ENCODE results near the gene TRIM3.
A peak's percentile ranks its signal among the peaks of the same experiment; 100 is the strongest.
"Not testable (repeated sequence)": the region's sequence is repeated elsewhere in the genome, so short reads cannot be mapped to it uniquely, and the experiment has no call there.

The TRIM3 gene

DNA sequence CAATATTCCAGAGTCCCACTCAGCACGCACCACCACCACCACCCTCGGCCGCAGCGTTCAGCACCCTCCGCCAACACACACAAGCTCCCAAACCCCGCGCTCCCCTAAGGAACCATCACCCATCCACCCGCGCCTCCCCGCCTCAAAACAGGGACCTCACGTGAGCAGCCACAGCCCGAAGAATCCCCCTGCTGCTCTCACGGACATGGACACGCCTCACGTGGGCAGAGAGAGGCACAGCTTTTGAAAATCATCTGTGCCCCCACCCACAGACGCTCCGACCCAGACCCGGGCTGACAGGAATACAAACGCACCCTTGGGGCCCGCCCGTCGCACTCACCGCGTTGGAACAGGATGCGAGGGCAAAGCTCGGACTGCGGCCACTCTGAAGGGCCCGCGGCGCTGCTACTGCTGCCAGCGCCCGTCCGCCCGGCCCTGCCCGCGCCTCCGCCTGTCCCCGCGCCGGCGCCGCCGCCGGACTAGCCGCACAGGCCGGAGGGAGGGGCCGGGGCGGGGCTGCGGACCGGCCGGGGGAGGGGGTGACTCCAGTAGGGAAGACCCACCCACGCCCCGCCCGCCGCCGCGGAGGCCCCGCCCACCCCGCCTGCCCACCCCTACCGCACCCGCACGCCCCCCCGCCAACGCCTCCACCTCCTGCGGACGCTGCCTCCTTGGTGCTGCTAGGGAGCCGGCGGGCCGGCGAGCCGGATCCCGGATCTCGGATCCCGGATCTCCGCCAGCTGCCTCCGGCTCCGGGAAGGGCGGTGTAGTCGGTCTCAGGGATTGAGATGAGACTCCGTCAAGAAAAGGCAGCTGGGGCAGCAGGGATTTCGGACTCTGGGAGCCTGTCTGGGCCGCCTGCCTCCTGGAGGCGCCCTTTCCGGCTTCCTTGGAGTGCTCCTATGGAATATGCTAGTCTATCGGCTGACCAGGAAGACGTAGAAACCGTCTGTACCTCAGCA lies at the start of gene TRIM3:
Gene TRIM3, minus strand, starts transcription at position 491 of the 962 bp plus-strand sequence. CDS start 8,246 bp downstream, outside the sequence.
- DNase-seq: peak; percentile 80 to 95

DNA sequence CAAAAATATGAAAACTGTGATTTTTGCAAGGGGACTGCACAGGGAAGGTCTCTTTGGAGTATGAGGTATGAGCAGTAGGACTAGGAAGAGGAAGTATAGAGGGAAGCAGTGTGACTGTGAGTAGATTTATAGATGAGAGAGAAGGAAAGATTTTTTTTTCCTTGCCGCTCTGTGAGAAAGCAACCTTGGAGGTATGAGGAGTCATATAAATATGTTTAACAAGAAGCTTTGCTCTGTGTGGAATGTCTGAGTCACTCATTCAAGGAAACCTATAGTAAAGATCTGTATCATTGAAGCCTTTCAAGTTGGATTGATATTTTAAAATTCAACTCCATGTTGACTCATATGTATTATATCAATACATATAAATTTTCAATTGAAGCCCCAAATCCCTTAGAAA lies 49.5 kb upstream of the TRIM3 start:
- no peak for DNase-seq

GRCh38 chr11:6521946-6522345 lies 48.2 kb upstream of the TRIM3 start:
- DNase-seq: not testable (repeated sequence)

GRCh38 chr11:6520265-6520664 lies 46.5 kb upstream of the TRIM3 start:
- no peak for DNase-seq

DNA sequence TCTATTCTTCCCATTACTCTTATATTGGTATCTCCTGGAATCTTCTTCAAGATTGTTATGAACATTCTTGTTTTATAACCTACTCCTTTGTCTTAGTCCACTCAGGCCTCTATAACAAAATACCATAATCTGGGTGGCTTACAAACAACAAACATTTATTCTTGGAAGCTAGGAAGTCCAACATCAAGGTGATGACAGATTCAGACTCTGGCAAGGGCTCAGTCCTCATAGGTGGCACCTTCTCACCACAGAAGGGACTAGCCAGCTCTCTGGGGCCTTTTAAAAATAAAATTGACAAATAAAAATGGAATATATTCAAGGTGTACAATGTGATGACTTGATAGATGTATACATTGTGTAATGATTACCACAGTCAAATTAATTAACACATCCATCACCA lies 43.1 kb upstream of the TRIM3 start:
- no peak for DNase-seq

DNA sequence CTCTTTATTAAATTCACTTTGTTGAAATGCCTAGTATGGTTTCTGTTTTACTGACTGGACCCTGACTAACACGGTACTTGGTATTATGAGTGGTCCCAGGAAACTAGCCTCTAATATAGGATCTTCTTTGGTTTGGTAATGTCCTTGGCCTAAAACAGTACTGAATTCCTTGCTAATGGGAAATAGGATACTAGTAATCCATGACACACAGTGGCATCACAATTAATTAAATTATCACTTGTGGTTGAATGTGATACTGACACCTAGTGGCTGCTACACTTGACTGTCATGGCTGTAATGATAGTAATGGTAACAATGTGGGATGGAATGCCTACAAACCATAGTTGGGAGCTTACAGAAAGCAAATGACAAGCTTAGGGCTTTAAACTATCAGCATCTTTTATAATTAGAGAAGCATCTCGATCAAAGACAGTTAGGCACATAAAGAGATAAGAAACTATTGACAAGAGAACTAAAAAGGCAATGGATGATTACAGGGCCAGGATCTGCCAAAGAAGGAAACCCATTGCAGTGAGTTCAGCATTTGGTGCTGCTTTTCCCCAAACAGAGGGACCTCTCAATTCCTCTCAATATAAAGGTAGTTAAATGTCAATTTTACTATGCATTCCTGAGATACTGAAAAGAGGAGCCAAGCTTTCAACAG lies 32.0 kb upstream of the TRIM3 start:
- DNase-seq: peak in 1 of 2 experiments; percentile 64

DNA sequence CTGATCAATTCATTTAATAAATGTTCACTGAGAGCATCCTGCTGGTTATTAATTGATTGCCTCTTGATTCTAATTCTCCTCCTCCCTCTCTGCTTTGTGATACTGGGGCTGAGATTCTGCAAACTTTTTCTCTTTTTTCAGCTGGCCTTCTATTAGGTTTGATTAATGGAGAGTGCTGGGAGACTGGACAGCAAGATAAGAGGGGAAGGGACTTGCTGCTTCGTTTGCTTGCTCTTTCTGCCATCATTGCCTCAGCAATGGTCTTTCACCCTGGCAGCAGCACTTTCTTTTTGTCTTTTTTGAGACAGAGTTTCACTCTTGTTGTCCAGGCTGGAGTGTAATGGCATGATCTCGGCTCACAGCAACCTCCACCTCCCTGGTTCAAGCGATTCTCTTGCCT lies 30.4 kb upstream of the TRIM3 start:
- DNase-seq: no peak

DNA sequence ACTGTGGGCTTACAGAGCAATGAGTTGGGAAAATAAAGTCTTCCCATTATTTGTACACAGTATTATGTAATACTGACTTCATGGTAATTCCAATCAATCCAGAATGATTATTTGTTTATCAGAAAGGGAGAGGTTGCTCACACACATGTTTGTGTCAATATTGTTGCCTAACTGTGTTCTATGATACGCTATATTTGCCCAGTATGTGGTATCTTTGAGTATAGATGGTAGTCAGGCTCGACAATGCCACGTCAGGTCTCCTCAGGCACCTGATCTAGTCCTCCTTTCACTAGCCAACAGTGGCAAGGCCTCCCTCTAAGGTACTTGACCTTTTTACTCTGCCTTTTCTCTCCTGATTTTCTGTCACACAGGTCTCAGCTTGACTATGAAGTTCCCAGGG lies 28.6 kb upstream of the TRIM3 start:
- DNase-seq: no peak

DNA sequence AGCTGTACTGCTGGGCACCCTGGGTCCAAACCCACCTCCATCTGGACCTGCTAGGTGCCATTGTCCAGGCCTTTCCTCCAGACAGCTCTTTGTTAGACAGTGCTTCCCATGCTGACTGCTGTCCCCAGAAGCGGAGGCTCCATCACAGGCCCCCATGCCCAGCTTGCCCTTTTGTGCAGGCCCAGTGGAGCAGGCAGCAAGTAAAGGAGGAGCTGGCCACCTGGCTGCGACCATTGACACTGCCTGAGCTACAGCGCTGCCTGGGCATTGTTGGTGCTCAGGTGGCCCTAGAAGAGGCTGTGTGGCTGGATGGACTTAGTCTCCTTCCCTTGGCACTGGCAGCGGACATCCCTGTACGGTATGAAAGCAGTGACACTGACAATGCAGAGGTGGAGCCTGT lies 24.8 kb upstream of the TRIM3 start:
- no peak for DNase-seq

DNA sequence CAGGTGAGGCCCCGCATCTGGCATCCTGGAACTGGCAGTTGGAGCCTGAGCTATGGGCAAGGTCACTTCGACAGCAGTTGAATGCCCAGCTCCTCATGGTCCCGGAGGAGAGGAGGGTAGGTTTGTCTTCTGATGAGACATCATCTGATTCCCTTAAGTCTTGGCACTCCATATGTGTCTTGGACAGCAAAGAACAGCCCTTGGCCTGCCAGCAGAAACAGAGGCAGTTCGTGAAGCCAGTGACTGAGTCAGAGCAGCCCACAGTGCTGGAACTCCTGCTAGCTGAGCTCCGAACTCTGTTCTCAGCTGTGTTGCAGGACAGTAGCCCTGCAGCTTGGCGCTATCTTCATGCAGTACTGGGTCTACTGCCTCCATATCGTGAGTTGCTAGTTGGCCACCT lies 24.4 kb upstream of the TRIM3 start:
- DNase-seq: no peak

GRCh38 chr11:6497069-6497839 lies 23.5 kb upstream of the TRIM3 start, which contains the start of gene DNHD1:
Gene DNHD1 (plus strand): TSS chr11:6497280. CDS start chr11:6498216, 936 bp downstream.
- DNase-seq: no peak

GRCh38 chr11:6489306-6489705 lies 15.6 kb upstream of the TRIM3 start:
- no peak for DNase-seq

GRCh38 chr11:6488821-6489220 lies 15.1 kb upstream of the TRIM3 start:
- no peak for DNase-seq

GRCh38 chr11:6488342-6488741 lies 14.6 kb upstream of the TRIM3 start:
- DNase-seq: no peak

DNA sequence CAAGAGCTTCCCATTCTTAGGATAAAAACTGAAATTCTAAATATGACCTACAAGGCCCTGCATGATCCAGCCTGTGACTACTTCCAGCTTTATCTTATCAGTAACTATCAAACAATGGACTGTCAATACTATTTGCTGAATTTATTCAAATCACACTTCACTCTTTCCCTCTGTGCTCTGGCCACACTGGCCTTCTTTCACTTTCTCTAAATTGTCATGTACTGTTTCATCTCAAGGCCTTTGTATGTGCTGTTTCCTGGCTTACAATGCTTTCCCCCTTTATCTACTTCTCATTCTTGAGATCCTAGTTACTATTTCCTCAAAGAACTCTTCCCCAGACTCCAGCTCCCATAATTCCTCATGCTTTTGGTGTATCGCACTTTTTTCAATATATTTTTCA lies 13.2 kb upstream of the TRIM3 start:
- no peak for DNase-seq

- DNase-seq: no peak
These were observed 12.5 kb upstream of the TRIM3 start for GRCh38 chr11:6486256-6486655.

DNA sequence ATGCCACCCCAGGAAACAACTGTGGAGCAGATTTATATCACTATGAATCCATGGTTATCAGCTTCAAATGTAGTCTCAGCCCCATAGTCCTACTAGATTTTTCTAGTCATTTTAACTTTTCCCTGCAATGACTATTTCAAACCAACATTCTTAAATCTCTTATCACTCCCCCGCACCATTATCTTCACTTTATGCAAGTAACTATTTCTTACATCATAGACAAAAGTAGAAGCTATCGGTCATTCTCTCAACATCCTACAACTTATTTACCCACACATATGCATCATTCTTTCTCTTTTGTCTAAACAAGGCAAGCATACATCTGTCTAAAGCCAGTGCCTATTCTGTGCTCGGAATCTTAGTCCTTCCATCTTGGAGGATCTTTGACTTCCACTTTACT lies 11.9 kb upstream of the TRIM3 start:
- no peak for DNase-seq

DNA sequence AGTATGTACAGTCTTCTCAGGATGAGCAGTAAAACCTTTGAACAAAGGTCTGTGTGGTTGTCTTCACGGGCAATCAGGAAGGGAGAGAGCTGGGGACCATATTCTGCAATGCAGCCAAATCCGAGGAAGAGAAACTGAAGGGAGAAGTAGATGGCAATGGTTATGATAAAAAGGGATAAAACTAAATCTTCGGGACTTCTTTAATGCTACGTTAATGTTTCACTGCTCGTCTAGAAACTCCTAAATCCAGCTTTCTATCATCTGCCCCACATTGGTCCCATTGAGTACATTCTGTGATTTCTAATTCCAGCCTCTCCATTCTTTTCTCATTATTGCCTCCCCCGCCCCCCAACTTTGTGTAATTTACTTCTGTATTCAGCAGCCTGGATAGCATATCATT lies 9.3 kb upstream of the TRIM3 start:
- DNase-seq: no peak

- no peak for DNase-seq
These were observed 8.7 kb upstream of the TRIM3 start for GRCh38 chr11:6482441-6482840.

GRCh38 chr11:6481924-6482275 lies 8.2 kb upstream of the TRIM3 start:
- no peak for DNase-seq

- DNase-seq: peak; percentile 97 to 99
These were observed 7.5 kb upstream of the TRIM3 start, which contains the start of the genes ARFIP2 and TIMM10B for GRCh38 chr11:6481012-6481923. Gene ARFIP2 (minus strand): TSS chr11:6481331. CDS start chr11:6480421, 910 bp downstream. Gene TIMM10B (plus strand): TSS chr11:6481501. CDS start chr11:6481517, 16 bp downstream.
